ENCODE results near the gene SCLT1.
"Not testable (repeated sequence)": the region's sequence is repeated elsewhere in the genome, so short reads cannot be mapped to it uniquely, and the experiment has no call there.

The SCLT1 gene

DNA sequence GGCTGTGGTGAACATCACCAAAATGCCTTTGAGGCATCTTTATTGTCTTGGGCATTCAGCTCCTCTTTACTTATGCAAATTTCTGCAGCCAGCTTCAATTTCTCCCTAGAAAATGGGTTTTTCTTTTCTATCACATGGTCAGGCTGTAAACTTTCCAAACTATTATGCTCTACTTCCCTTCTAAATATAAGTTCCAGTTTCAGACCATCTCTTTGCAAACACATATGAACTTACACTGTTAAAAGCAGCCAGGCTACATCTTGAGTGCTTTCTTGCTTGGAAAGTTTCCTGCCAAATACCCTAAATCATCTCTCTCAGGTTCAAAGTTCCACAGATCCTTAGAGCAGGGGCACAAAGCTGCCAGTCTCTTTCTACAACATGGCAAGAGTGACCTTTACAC lies 13.2 kb downstream of the SCLT1 start:
- H3K4me1 ChIP-seq (ENCODE audit: control insufficient read depth, insufficient read depth, low read length), result no peaks in the 10 kb centered on the region
- peaks cover 3% of the 10 kb centered on the region for H3K9me3 ChIP-seq (ENCODE audit: control insufficient read depth, insufficient read depth, low read length)
- H3K4me3 ChIP-seq (ENCODE audit: low read length), result no peak overlapping the region
- no peak overlapping the region for H3K27ac ChIP-seq (ENCODE audit: low read length)
- H3K36me3 ChIP-seq (ENCODE audit: control insufficient read depth, insufficient read depth, low read length), result peaks cover 9% of the 10 kb centered on the region; the same call in 1 of the 2 replicates
- no peaks in the 10 kb centered on the region for H3K27me3 ChIP-seq (ENCODE audit: control insufficient read depth, insufficient read depth, low read length)
- DNase-seq (ENCODE audit: low read depth, low spot score), result no peak

DNA sequence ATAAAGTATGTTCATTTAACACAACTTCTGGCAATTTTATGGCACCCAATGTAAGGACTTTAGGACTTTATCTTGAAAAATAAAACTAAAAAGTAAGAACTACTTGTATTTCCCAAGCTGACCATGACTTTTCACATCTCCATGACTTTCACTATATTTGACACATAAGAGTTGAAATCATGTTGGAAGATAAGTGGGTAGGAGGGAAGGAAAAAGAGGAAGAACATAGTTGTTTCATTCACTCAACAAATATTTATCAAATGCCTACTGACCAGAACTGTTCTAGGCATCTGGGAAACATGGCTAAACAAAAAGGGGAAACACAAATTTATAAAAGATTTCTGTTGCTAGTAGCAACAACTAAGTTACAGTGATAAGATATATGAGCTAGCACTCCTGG lies 16.0 kb downstream of the SCLT1 start:
- H3K4me1 ChIP-seq (ENCODE audit: control insufficient read depth, insufficient read depth, low read length), result no peaks in the 10 kb centered on the region
- H3K4me3 ChIP-seq (ENCODE audit: low read length), result no peak overlapping the region
- H3K36me3 ChIP-seq (ENCODE audit: control insufficient read depth, insufficient read depth, low read length), result peaks cover 9% of the 10 kb centered on the region; the same call in 1 of the 2 replicates
- DNase-seq (ENCODE audit: low read depth, low spot score), result no peak
- no peak overlapping the region for H3K27ac ChIP-seq (ENCODE audit: low read length)
- no peaks in the 10 kb centered on the region for H3K27me3 ChIP-seq (ENCODE audit: control insufficient read depth, insufficient read depth, low read length)
- peaks cover 3% of the 10 kb centered on the region for H3K9me3 ChIP-seq (ENCODE audit: control insufficient read depth, insufficient read depth, low read length)

DNA sequence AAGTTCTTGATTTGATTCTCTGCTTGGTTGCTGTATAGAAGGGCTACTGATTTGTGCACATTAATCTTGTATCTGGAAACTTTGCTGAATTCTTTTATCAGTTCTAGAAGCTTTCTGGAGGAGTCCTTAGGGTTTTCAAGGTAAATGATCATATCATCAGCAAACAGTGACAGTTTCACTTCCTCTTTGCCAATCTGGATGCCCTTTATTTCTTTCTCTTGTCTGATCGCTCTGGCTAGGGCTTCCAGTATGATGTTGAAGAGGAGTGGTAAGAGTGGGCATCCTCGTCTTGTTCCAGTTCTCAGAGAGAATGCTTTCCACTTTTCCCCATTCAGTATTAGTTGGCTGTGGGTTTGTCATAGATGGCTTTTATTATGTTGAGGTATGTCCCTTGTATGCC lies 23.8 kb downstream of the SCLT1 start:
- not testable (repeated sequence) for DNase-seq (ENCODE audit: low read depth, low spot score); H3K4me1 ChIP-seq (ENCODE audit: control insufficient read depth, insufficient read depth, low read length); H3K36me3 ChIP-seq (ENCODE audit: control insufficient read depth, insufficient read depth, low read length); H3K27ac ChIP-seq (ENCODE audit: low read length); H3K9me3 ChIP-seq (ENCODE audit: control insufficient read depth, insufficient read depth, low read length); H3K4me3 ChIP-seq (ENCODE audit: low read length); H3K27me3 ChIP-seq (ENCODE audit: control insufficient read depth, insufficient read depth, low read length)
- WGBS (ENCODE audit: insufficient coverage, insufficient read length), result no CpG with 5 or more reads among the region's 2 CpGs

DNA sequence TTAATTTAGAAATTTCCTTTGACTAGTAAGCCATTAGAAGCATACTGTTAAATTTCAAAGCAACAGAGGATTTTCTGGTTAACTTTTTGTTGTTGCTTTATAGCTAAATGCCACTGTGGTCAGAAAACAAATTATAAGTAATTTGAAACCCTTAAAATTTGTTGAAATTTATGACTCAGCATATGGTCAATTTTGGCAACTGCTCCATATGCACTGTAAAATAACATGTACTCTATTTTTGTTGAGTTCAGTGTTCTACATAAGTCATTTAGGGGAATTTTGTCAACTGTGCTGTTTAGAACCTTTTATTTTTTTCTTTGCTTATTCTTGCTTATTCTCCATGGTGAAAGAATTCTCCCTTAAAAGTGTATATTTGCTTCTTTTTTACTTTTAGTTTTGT lies 28.6 kb downstream of the SCLT1 start:
- Histone ChIP-seq H3K27me3 (ENCODE audit: control insufficient read depth, insufficient read depth, low read length) (no peaks in the 10 kb centered on the region), H3K9me3 (ENCODE audit: control insufficient read depth, insufficient read depth, low read length) (no peaks in the 10 kb centered on the region; the same call in 1 of the 2 replicates), H3K27ac (ENCODE audit: low read length) (no peak overlapping the region), H3K4me1 (ENCODE audit: control insufficient read depth, insufficient read depth, low read length) (no peaks in the 10 kb centered on the region), H3K4me3 (ENCODE audit: low read length) (no peak overlapping the region), H3K36me3 (ENCODE audit: control insufficient read depth, insufficient read depth, low read length) (peaks cover 4% of the 10 kb centered on the region; the same call in 1 of the 2 replicates)
- DNase-seq (ENCODE audit: low read depth, low spot score), result no peak

DNA sequence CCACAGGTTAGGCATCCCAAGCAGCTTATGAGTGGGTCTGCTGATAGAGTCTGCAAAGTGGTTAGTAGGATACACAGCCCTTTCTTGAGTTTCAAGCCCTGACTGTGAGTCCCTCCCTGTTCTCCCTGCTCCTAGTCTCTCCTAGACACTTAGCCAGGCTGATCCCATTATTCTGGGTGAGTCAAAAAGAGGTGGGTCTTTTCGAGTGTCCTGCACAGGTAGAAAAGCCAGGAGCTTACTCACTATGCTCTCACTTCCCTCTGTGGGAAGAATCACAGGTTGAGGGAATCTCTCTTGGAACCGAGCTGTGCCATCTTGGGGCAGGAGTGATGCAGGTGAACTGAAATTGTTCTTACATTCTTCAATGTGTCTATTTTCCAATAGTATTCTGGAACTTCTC lies 29.7 kb downstream of the SCLT1 start:
- Histone ChIP-seq H3K4me3 (ENCODE audit: low read length) (no peak overlapping the region), H3K4me1 (ENCODE audit: control insufficient read depth, insufficient read depth, low read length) (no peaks in the 10 kb centered on the region), H3K9me3 (ENCODE audit: control insufficient read depth, insufficient read depth, low read length) (no peaks in the 10 kb centered on the region; the same call in 1 of the 2 replicates), H3K36me3 (ENCODE audit: control insufficient read depth, insufficient read depth, low read length) (peaks cover 4% of the 10 kb centered on the region; the same call in 1 of the 2 replicates), H3K27me3 (ENCODE audit: control insufficient read depth, insufficient read depth, low read length) (no peaks in the 10 kb centered on the region), H3K27ac (ENCODE audit: low read length) (no peak overlapping the region)
- DNase-seq (ENCODE audit: low read depth, low spot score), result no peak
- WGBS (ENCODE audit: insufficient coverage, insufficient read length), result no CpG with 5 or more reads among the region's 2 CpGs

DNA sequence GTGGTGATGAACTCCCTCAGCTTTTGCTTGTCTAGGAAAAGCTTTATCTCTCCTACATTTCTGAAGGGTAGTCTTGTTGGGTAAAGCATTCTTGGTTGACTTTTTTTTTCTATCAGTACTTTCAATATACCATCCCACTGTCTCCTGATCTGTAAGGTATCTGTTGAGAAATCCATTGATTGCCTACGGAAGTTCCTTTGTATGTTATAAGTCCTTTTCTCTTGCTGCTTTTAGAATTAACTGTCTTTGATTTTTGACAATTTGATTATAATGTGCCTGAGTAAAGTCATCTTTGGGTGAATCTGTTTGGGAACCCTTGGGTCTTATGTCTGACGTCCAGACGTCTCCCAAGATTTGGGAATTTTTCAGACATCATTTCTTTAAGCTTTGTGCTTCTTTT lies 30.8 kb downstream of the SCLT1 start:
- H3K9me3 ChIP-seq (ENCODE audit: control insufficient read depth, insufficient read depth, low read length), result no peaks in the 10 kb centered on the region; the same call in 1 of the 2 replicates
- no peaks in the 10 kb centered on the region for H3K4me1 ChIP-seq (ENCODE audit: control insufficient read depth, insufficient read depth, low read length)
- DNase-seq (ENCODE audit: low read depth, low spot score), result no peak
- WGBS (ENCODE audit: insufficient coverage, insufficient read length), result no CpG with 5 or more reads among the region's 3 CpGs
- H3K27ac ChIP-seq (ENCODE audit: low read length), result no peak overlapping the region
- no peaks in the 10 kb centered on the region for H3K27me3 ChIP-seq (ENCODE audit: control insufficient read depth, insufficient read depth, low read length)
- H3K4me3 ChIP-seq (ENCODE audit: low read length), result no peak overlapping the region
- H3K36me3 ChIP-seq (ENCODE audit: control insufficient read depth, insufficient read depth, low read length), result peaks cover 4% of the 10 kb centered on the region; the same call in 1 of the 2 replicates

DNA sequence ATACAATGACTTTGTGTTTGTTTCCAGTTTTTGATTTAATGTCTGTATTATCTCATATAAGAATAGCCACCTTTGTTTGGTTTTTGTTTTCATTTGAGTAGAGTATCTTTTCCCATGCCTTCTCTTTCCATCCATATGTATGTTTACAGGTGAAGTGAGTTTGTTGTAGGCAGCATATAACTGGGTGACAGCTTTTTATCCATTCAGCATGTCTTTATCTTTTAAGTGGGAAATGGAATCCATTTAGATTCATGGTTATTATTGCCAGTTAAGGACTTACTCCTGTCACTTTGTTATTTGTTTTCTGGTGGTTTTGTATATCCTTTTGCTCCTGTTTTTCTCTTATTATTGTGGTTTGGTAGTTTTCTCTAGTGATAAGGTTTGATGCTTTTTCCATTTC lies 34.3 kb downstream of the SCLT1 start:
- no peaks in the 10 kb centered on the region for H3K4me1 ChIP-seq (ENCODE audit: control insufficient read depth, insufficient read depth, low read length)
- no peaks in the 10 kb centered on the region; the same call in 1 of the 2 replicates for H3K9me3 ChIP-seq (ENCODE audit: control insufficient read depth, insufficient read depth, low read length)
- H3K27ac ChIP-seq (ENCODE audit: low read length), result no peak overlapping the region
- no peak for DNase-seq (ENCODE audit: low read depth, low spot score)
- H3K36me3 ChIP-seq (ENCODE audit: control insufficient read depth, insufficient read depth, low read length), result peaks cover 4% of the 10 kb centered on the region; the same call in 1 of the 2 replicates
- H3K4me3 ChIP-seq (ENCODE audit: low read length), result no peak overlapping the region
- no peaks in the 10 kb centered on the region for H3K27me3 ChIP-seq (ENCODE audit: control insufficient read depth, insufficient read depth, low read length)

DNA sequence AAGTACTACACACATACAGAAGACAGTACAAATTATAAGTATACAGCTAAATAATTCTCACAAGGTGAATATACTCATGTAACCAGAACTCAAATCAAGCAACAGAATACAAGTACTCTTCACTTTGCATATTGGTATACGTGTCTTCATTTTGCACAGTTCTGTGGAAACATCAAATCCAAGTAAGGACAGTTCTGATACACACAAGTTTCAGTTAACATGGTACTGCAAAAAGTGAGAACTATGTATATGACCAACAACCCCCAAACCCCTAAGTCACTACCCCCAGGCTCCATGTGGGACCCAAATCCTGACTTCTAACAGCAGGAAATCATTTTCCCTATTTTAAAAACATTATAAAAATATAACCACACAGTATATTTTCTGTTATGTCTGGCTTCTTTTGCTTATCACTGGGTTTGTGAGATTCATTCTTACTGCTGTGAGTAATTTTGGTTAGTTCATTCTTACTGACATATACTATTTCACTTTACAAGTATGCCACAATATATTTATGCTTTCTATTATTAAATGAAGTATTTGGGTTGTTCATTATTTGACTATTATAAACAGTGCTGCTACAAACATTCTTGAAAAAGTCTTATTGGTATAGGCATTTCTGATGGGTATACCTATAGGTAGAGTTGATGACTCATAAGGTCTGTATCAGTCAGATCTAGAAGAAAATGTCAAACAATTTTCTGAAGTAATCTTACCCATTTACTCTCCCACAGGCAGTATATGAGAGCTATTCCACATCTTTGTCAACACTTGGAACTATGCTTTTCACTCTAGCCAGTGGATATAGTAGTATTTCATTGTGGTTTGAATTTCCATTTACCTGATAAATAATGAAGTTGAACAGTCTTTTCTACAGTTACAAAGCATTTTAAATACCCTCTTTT lies 47.0 kb downstream of the SCLT1 start:
- no peaks in the 10 kb centered on the region for H3K9me3 ChIP-seq (ENCODE audit: control insufficient read depth, insufficient read depth, low read length)
- WGBS (ENCODE audit: insufficient coverage, insufficient read length), result no CpG with 5 or more reads among the region's 1 CpG
- no peaks in the 10 kb centered on the region for H3K4me1 ChIP-seq (ENCODE audit: control insufficient read depth, insufficient read depth, low read length)

DNA sequence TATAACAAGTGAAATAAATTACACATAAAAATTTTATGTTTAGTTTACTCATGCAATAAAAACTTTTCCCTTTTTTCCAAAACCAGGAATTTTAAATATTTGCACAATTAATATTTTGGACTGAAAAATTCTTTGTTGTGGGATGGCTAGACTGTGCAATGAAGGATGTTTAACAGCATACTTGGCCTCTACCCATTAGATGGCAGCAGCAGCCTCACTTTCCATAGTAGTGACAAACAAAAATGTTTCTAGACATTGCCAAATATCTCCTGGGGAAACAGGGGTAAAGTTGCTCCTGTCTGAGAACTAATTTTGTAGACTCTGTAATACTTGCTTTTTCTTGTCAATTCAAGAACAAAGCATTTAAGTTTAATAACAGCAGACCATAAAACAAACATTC lies 49.8 kb downstream of the SCLT1 start:
- Histone ChIP-seq H3K9me3 (ENCODE audit: control insufficient read depth, insufficient read depth, low read length) (no peaks in the 10 kb centered on the region), H3K27ac (ENCODE audit: low read length) (no peak overlapping the region), H3K27me3 (ENCODE audit: control insufficient read depth, insufficient read depth, low read length) (no peaks in the 10 kb centered on the region), H3K36me3 (ENCODE audit: control insufficient read depth, insufficient read depth, low read length) (no peaks in the 10 kb centered on the region), H3K4me3 (ENCODE audit: low read length) (no peak overlapping the region), H3K4me1 (ENCODE audit: control insufficient read depth, insufficient read depth, low read length) (no peaks in the 10 kb centered on the region)
- DNase-seq (ENCODE audit: low read depth, low spot score), result no peak

More for the DNA sequence above, 47.0 kb downstream of the SCLT1 start:
- Histone ChIP-seq H3K27ac (ENCODE audit: low read length) (no peak overlapping the region), H3K27me3 (ENCODE audit: control insufficient read depth, insufficient read depth, low read length) (no peaks in the 10 kb centered on the region), H3K36me3 (ENCODE audit: control insufficient read depth, insufficient read depth, low read length) (no peaks in the 10 kb centered on the region), H3K4me3 (ENCODE audit: low read length) (no peak overlapping the region)
- DNase-seq (ENCODE audit: low read depth, low spot score), result no peak

DNA sequence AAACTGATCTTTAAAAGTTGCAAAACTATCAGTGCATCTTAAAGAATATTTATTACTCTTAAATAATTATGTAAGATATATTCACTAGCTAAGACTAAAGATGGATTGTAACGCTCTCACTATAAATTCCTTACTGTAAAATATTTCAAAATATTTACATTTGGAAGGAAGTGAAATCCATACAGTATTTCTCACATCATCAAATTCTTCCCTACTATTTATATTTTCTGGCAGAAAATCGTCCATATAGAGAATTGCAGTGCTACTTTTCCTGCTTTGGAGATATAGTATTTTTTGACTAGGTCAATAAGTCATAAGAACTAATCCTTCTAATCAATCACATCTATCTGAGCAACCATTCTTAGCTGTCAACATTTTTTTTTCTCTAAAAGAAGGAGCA lies 52.9 kb downstream of the SCLT1 start:
- no peaks in the 10 kb centered on the region for H3K27me3 ChIP-seq (ENCODE audit: control insufficient read depth, insufficient read depth, low read length)
- no peaks in the 10 kb centered on the region for H3K9me3 ChIP-seq (ENCODE audit: control insufficient read depth, insufficient read depth, low read length)
- H3K4me1 ChIP-seq (ENCODE audit: control insufficient read depth, insufficient read depth, low read length), result no peaks in the 10 kb centered on the region
- no peak overlapping the region for H3K4me3 ChIP-seq (ENCODE audit: low read length)
- no peak for DNase-seq (ENCODE audit: low read depth, low spot score)
- H3K36me3 ChIP-seq (ENCODE audit: control insufficient read depth, insufficient read depth, low read length), result no peaks in the 10 kb centered on the region
- H3K27ac ChIP-seq (ENCODE audit: low read length), result no peak overlapping the region
- no CpG with 5 or more reads among the region's 2 CpGs for WGBS (ENCODE audit: insufficient coverage, insufficient read length)

DNA sequence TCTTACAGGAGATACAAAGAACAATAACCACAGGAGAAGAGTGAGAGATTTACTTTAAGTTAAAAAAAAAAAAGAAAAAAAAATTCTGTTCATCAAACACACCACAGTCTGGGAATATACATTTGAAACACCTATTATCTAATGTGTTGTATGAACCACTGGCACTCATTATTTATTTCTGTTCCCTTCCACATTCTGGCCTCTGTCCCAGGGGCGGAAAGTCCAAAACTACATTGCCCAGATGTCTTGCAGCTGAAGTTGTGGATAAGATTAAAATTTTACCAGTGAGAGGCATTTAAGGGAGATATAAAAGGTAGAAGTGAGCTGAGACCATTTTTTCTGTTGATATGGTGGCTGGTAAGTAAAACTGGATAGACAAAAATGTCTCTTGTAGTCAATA lies 56.2 kb downstream of the SCLT1 start:
- no peak for DNase-seq (ENCODE audit: low read depth, low spot score)
- Histone ChIP-seq H3K27me3 (ENCODE audit: control insufficient read depth, insufficient read depth, low read length) (no peaks in the 10 kb centered on the region), H3K4me3 (ENCODE audit: low read length) (no peak overlapping the region), H3K27ac (ENCODE audit: low read length) (no peak overlapping the region), H3K9me3 (ENCODE audit: control insufficient read depth, insufficient read depth, low read length) (no peaks in the 10 kb centered on the region), H3K36me3 (ENCODE audit: control insufficient read depth, insufficient read depth, low read length) (no peaks in the 10 kb centered on the region), H3K4me1 (ENCODE audit: control insufficient read depth, insufficient read depth, low read length) (no peaks in the 10 kb centered on the region)
- WGBS (ENCODE audit: insufficient coverage, insufficient read length), result no CpG with 5 or more reads among the region's 1 CpG

Data from iPS DF 6.9 (cell line).